22Rv1 (cell line): ENCODE results near the gene AOPEP.

ENCODE experiments used
- CTCF ChIP-seq: fragments of 450-650 bp; IDR thresholded peaks from 2 replicates; pipeline ENCODE4 v1.5.1; 2017; ENCODE audit warnings: mild to moderate bottlenecking
- ZFX ChIP-seq: fragments of 450-650 bp; IDR thresholded peaks from 2 replicates; pipeline ENCODE4 v1.6.1; 2017; ENCODE audit warnings: antibody characterized with exemption, borderline replicate concordance

- TF ChIP-seq CTCF (no peak), ZFX (no peak)
These were observed 78.6 kb downstream of the AOPEP start for GRCh38 chr9:94805051-94805489.
